Stimulated activated CD4-positive, alpha-beta T cell treated with anti-CD3 and anti-CD28 coated beads, Interleukin-1b, Interleukin-23, amount 100 ng/mL, for 24 hours (primary cell): ENCODE measurements around the gene HHIPL1.

Experiments used
- DNase-seq, 4 experiments: peaks; one replicate each; pipeline ENCODE4 v3.0.0-alpha.2; 2020; ENCODE audit warnings: low read depth in 4 of 4, low spot score in 1 of 4

The HHIPL1 gene

DNA sequence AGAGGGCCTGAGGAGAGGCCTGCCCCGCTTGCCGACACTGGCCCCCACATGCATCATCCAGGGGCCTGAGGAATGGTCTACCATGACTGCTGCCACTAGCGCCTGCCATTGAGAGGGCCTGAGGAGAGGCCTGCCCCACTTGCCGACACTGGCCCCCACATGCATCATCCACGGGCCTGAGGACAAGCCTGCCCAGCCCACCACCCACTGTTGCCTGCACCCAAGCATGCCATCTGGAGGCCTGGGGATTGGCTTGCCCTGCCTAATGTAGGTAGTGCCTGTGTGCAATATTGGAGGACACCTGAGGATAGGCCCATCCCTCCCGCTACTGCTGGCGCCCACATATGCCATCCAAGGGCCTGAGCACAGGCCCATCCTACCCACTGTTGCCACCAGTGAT lies 63.5 kb downstream of the HHIPL1 start:
- no peak for DNase-seq

DNA sequence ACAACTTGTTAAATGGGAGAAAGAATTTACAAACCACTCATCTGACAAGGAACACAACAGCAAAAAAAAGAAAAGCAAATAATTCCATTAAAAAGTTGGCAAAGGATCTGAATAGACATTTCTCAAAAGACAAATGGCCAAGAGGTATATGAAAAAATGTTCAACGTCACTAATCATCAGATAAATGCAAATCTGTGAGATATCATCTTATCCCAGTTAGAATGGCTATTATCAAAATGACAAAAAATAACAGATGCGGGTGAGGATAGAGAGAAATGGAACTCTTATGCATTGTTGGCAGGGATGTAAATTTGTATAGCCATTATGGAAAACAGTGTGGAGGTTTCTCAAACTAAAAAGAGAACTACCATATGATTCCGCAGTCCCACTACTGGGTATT lies 69.0 kb downstream of the HHIPL1 start:
- no peak for DNase-seq

- no peak for DNase-seq
Measured at GRCh38 chr14:99715266-99716000, 70.5 kb downstream of the HHIPL1 start.

DNA sequence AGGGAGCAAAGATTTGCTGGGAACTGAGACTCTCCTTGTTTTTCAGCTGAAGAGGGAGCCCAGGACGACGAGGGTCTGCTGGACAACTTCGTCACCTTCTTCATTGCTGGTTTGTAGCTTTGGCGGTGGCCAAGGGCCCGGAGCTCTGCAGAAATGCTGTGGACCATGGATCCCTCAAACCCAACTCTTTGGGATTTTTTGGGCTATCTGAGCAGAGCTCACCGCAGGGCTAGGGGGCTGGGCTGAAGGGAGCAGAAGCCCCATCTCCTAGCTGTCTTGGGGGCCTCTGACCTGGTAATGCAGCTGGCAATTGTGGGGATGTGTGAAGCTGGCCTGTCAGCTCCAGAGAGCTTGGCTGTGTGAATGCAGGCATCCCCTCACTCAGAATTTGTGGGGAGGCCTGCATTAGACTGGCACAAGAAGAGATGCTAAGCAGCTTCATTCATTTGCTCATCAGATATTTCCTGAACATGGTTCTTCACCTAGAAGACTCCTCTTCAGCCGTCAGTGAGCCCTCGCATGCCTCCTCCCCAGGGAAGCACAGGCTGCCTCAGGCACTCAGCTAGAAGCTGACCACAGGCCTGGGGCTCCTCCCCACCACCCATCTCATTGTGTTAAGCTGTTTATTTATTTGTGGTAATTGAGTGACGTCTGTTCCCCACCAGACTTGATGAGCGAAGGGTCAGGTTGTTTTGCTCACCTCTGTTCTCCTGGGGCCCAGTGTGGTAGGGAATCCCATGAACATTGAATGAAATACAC lies 71.3 kb downstream of the HHIPL1 start:
- no peak for DNase-seq

DNA sequence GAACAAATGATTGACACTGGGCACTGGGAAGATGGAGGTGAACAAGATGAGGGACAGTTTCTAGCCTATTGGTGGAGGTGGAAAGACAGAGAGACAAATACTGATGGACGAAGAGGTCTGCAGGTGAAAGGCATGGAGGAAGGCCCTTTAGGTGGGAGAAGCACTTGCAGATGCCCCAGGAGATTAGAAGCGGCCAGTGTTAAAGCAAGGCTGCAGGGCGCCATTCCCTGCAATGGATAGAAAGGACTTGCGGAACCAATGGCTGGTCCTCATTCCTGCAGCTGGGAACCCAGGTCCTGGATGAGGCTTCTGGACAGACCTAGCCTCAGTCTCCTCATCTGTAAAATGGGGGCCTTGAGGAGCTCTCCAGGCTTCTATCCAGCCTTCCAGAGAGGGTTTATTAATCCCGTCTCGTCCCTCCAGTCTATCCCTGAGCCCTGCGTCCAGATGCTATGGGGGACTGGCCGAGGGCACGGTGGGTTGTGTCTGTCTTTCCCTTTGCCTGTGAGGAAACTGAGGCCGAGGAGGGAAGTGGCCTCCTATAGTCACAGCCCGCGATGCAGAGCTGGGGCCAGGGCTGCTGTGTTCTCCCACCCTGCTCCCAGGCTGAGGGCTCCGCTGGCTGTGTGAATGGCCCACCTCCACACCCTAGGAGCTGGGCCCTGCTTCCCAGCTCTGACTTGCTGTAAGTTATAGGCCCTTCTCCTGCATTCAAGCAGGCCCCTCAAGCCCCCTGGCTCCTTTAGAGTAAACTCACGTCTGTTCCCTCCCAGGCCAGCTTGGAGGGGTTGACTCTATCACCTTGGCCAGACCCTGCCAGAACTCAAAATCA lies 72.1 kb downstream of the HHIPL1 start:
- DNase-seq, result no peak

- DNase-seq, result no peak
Measured at GRCh38 chr14:99717682-99718013, 72.7 kb downstream of the HHIPL1 start.

DNA sequence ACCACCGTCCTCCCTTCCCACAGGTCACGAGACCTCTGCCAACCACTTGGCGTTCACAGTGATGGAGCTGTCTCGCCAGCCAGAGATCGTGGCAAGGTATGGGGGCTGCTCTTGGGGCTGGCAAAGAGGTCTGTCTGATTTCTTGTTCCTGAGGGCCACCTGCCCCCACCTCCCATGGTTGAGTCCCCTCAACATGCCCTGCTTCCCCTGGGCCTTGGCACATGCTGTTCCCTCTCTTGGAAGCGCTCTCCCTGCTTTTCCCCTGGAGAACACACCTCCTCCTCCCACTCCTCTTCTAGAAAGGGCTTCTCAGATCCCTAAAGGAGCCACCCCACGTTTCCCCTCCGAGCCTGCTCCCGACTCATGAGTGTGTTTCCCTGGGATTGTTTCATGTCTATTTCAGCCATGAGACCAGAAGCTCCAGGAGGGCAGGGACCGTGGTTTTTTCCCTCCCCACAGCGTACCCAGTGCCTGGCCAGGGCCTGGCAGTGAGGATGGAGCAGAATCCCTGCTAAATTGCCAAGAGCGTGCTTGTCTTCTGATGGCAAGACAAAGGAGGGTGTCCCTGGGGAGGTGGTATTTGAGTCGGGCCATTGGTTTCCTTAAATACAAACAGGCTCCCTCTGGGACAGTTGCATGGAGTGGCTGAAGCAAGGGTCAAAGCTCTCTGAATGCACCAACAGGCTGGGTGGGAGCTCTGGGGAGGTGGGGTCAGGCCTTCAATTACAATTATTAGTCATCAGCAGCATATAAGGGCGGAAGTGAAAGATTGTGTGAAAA lies 73.3 kb downstream of the HHIPL1 start:
- DNase-seq, result no peak

DNA sequence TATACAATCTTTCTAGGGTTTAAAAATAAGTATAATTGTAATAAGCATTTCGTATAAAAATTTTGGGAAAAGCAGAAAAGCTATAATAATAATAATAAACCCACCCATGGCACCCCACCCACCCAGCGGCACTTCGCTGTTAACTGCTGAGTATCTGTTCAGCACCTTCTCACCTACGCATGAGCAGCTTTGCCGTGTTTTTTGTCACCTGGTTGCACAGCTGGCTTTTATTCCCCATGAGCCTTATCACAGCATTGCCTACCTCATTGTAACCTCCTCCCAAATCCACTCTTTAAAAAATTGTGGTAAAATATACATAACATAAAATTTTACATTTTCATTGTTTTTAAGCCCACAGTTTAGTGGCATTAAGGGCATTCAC lies 73.9 kb downstream of the HHIPL1 start:
- no peak for DNase-seq

DNA sequence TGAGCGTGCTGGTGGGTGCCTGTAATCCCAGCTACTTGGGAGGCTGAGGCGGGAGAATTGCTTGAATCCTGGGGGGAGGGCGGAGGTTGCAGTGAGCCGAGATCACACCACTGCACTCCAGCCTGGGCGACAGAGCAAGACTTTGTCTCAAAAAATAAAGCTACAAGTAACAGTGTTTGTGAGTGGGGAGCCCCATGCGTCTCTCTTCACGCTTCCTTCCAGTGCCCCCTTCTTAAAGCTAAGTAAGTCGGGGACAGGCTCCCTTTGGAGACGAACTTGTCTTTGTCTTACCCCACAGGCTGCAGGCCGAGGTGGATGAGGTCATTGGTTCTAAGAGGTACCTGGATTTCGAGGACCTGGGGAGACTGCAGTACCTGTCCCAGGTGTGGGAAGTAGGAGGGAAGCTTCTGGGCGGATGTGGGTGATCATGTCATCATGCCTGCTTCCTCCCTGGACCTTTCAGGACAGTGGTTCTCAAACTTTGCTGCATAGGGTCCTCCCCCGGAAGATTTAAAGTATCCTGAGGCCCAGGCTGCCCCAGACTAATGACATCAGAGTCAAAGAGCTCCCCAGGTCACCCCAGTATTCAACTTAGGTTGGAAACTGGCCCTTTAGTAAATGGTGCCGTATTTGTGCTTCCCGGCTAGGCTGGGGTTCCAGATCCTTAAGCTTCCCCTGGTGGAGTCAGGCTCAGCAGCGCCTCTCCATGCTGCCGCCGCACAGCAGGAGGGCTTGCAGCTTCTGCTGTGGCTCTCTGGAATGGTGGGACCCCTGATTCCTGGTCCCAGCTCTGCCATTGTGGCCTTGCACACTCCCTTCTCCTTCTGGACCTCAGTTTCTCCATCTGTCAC lies 76.2 kb downstream of the HHIPL1 start:
- no peak for DNase-seq

DNA sequence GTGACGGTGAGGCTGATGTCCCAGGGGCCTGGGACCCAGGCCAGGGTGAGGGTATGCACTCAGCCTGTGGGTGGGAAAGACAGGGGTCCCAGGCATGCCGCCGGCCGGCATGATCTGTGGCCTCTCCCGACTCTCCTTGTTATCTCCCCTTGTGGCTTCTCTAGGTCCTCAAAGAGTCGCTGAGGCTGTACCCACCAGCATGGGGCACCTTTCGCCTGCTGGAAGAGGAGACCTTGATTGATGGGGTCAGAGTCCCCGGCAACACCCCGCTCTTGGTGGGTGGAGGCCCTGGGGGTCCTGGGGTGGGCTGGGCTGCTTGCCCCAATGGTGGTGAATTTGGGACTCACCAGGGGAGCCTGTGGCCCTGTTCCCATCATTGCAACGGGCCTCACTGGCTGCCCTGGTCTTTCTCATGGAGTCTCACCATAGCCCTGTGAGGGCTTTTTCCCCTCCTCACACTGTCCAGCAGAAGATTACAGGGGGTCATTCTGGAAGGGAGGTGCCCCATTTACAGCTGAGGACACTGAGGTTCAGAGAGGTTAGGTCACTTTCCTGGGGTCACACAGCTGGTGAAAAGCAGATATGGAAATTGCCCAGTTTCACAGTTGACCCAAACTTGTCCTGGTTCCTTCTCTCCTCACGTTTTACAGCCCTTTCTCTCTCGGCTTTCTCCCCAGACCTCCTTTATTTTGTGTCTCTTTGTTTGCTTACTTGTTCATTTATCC lies 77.0 kb downstream of the HHIPL1 start:
- no peak for DNase-seq

DNA sequence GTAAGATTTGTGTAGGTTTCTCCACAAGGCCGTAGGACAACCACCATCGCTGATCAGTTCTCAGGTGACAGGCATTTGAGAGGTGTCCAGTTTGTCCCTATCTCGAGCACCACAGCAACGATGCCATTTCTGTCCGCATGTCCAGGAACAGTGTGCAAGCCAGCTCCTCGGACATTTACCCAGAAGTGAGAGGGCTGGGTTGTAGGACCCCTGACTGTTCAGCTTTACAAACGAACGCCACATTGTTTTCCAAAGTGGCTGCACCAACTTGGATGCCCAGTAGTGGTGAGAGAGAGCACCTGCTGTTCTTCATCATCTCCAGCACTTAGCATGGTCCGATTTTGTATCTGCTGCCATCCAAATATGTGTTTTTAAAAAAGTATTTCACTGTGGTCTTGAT lies 77.8 kb downstream of the HHIPL1 start:
- DNase-seq, result no peak

GRCh38 chr14:99724196-99724891 lies 79.4 kb downstream of the HHIPL1 start:
- no peak for DNase-seq

- no peak for DNase-seq
Measured at GRCh38 chr14:99724939-99725773, 80.2 kb downstream of the HHIPL1 start.

GRCh38 chr14:99725774-99726537 lies 81.0 kb downstream of the HHIPL1 start:
- DNase-seq, result no peak

DNA sequence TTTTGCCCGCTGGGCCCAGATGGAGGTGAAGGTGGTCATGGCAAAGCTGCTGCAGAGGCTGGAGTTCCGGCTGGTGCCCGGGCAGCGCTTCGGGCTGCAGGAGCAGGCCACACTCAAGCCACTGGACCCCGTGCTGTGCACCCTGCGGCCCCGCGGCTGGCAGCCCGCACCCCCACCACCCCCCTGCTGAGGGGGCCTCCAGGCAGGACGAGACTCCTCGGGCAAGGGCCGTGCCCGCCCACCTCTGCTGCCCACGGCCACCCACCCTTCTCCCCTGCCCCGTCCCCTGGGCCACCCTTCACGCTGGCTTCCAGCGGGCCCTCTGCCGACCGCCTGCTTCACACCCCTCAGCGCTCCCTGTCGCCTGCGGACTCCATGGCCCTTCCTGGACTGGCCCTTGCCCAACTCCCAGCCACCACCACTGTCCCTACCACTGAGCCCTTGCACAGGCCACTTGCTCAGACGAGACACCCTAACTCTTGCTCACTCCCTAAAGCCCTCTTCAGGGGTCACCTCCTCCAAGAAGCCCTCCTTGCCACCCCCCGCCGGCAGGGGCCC lies 81.7 kb downstream of the HHIPL1 start:
- DNase-seq, result no peak

GRCh38 chr14:99727096-99727870 lies 82.4 kb downstream of the HHIPL1 start:
- DNase-seq, result no peak
